Measurements from ENCODE around the gene RAB27B.

Gene RAB27B

DNA sequence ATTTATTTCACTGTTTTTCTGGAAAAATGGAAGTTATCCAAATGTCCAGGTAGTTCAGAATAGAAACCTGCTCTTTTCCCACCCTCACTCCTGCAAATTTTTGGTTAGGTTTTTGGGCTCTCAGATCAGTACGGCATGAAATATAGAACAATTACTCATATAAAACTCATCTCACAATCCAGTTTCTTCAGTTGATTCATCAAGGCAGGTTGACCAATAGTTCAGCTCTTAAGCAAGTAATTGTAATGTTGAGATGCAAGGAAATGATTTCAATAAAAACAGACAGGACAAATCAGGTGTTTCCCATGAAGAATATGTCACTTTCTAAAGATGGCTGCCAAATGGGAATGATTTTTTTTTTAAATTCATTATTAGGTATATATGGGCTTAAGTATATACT, 2.0 kb downstream of the RAB27B start:
- TF ChIP-seq, protein P1, sequence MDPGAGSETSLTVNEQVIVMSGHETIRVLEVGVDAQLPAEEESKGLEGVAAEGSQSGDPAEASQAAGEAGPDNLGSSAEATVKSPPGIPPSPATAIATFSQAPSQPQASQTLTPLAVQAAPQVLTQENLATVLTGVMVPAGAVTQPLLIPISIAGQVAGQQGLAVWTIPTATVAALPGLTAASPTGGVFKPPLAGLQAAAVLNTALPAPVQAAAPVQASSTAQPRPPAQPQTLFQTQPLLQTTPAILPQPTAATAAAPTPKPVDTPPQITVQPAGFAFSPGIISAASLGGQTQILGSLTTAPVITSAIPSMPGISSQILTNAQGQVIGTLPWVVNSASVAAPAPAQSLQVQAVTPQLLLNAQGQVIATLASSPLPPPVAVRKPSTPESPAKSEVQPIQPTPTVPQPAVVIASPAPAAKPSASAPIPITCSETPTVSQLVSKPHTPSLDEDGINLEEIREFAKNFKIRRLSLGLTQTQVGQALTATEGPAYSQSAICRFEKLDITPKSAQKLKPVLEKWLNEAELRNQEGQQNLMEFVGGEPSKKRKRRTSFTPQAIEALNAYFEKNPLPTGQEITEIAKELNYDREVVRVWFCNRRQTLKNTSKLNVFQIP (CRISPR knock-in tag; IDR thresholded peaks at IDR 0.05; ENCODE audit: borderline replicate concordance, low read depth) = no peak
- TF ChIP-seq ZC3H10 (CRISPR knock-in tag; IDR thresholded peaks at IDR 0.05) (no peak), ZNF8 (CRISPR knock-in tag; IDR thresholded peaks at IDR 0.05) (no peak), CSDC2 (CRISPR knock-in tag; IDR thresholded peaks at IDR 0.05) (no peak), RARB (CRISPR knock-in tag; IDR thresholded peaks at IDR 0.05) (no peak), ZFP30 (CRISPR knock-in tag; IDR thresholded peaks at IDR 0.05) (no peak)
- TF ChIP-seq, protein P2, sequence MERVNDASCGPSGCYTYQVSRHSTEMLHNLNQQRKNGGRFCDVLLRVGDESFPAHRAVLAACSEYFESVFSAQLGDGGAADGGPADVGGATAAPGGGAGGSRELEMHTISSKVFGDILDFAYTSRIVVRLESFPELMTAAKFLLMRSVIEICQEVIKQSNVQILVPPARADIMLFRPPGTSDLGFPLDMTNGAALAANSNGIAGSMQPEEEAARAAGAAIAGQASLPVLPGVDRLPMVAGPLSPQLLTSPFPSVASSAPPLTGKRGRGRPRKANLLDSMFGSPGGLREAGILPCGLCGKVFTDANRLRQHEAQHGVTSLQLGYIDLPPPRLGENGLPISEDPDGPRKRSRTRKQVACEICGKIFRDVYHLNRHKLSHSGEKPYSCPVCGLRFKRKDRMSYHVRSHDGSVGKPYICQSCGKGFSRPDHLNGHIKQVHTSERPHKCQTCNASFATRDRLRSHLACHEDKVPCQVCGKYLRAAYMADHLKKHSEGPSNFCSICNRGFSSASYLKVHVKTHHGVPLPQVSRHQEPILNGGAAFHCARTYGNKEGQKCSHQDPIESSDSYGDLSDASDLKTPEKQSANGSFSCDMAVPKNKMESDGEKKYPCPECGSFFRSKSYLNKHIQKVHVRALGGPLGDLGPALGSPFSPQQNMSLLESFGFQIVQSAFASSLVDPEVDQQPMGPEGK (CRISPR knock-in tag; IDR thresholded peaks at IDR 0.05; ENCODE audit: borderline replicate concordance) = no peak
- no peak for ATAC-seq

DNA sequence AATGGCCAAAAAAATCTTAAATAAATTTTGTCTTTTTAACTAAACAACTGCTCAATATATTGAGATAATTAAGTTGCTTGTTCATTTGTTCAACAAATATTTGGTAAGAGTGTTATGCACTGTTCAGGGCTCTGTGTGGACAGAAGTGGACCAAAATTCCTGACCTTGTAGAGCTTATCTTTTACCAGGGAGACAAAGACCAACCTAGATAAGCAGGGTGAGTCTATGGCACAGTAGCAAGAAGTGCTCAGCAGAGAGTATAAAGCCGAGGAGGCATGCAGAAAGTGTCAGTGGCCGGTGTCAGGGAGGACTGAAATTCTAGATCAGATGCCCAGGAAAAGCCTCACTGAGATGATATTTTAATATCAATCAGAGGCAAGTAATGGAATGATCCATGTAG, 2.6 kb downstream of the RAB27B start:
- TF ChIP-seq RARB (CRISPR knock-in tag; IDR thresholded peaks at IDR 0.05) = no peak
- TF ChIP-seq ARNTL (CRISPR knock-in tag; IDR thresholded peaks at IDR 0.05; ENCODE audit: borderline replicate concordance, low read depth) = no peak
- TF ChIP-seq ZC3H10 (CRISPR knock-in tag; IDR thresholded peaks at IDR 0.05) = no peak
- TF ChIP-seq ZFP3 (CRISPR knock-in tag; IDR thresholded peaks at IDR 0.05) = no peak
- TF ChIP-seq, protein P3, sequence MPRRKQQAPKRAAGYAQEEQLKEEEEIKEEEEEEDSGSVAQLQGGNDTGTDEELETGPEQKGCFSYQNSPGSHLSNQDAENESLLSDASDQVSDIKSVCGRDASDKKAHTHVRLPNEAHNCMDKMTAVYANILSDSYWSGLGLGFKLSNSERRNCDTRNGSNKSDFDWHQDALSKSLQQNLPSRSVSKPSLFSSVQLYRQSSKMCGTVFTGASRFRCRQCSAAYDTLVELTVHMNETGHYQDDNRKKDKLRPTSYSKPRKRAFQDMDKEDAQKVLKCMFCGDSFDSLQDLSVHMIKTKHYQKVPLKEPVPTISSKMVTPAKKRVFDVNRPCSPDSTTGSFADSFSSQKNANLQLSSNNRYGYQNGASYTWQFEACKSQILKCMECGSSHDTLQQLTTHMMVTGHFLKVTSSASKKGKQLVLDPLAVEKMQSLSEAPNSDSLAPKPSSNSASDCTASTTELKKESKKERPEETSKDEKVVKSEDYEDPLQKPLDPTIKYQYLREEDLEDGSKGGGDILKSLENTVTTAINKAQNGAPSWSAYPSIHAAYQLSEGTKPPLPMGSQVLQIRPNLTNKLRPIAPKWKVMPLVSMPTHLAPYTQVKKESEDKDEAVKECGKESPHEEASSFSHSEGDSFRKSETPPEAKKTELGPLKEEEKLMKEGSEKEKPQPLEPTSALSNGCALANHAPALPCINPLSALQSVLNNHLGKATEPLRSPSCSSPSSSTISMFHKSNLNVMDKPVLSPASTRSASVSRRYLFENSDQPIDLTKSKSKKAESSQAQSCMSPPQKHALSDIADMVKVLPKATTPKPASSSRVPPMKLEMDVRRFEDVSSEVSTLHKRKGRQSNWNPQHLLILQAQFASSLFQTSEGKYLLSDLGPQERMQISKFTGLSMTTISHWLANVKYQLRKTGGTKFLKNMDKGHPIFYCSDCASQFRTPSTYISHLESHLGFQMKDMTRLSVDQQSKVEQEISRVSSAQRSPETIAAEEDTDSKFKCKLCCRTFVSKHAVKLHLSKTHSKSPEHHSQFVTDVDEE (CRISPR knock-in tag; IDR thresholded peaks at IDR 0.05) = no peak
- no peak for TF ChIP-seq PPARA (CRISPR knock-in tag; IDR thresholded peaks at IDR 0.05; ENCODE audit: borderline replicate concordance)
- no peak for TF ChIP-seq CSDC2 (CRISPR knock-in tag; IDR thresholded peaks at IDR 0.05)
- TF ChIP-seq, protein P4, sequence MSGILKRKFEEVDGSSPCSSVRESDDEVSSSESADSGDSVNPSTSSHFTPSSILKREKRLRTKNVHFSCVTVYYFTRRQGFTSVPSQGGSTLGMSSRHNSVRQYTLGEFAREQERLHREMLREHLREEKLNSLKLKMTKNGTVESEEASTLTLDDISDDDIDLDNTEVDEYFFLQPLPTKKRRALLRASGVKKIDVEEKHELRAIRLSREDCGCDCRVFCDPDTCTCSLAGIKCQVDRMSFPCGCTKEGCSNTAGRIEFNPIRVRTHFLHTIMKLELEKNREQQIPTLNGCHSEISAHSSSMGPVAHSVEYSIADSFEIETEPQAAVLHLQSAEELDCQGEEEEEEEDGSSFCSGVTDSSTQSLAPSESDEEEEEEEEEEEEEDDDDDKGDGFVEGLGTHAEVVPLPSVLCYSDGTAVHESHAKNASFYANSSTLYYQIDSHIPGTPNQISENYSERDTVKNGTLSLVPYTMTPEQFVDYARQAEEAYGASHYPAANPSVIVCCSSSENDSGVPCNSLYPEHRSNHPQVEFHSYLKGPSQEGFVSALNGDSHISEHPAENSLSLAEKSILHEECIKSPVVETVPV (CRISPR knock-in tag; IDR thresholded peaks at IDR 0.05) = no peak
- TF ChIP-seq, protein P1 (CRISPR knock-in tag; IDR thresholded peaks at IDR 0.05; ENCODE audit: borderline replicate concordance, low read depth) = no peak
- TF ChIP-seq, protein P5, sequence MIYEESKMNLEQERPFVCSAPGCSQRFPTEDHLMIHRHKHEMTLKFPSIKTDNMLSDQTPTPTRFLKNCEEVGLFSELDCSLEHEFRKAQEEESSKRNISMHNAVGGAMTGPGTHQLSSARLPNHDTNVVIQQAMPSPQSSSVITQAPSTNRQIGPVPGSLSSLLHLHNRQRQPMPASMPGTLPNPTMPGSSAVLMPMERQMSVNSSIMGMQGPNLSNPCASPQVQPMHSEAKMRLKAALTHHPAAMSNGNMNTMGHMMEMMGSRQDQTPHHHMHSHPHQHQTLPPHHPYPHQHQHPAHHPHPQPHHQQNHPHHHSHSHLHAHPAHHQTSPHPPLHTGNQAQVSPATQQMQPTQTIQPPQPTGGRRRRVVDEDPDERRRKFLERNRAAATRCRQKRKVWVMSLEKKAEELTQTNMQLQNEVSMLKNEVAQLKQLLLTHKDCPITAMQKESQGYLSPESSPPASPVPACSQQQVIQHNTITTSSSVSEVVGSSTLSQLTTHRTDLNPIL (CRISPR knock-in tag; IDR thresholded peaks at IDR 0.05; ENCODE audit: low read depth) = no peak
- TF ChIP-seq OSR1 (CRISPR knock-in tag; IDR thresholded peaks at IDR 0.05) = no peak
- no peak for TF ChIP-seq SNAI2 (CRISPR knock-in tag; IDR thresholded peaks at IDR 0.05)
- ATAC-seq = no peak

DNA sequence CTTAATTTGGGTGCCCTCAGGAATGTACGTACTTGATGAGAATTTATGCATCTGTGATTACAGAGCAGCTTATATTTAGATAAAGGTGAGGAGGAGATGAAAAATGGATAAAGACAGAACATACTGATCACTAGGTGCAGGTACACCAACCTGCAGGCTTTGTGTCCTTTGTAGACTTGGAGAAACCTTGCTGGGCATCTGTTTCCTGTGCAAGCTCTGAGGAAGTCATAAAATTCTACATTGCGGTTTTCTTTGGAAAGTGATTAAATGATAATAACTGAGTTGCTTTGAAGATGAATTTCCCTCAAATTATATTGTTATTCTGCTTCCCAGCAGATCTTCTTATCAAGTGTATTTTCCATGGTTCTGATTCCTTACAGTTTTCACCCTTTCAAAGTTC, 7.7 kb downstream of the RAB27B start:
- TF ChIP-seq PPARA (CRISPR knock-in tag; IDR thresholded peaks at IDR 0.05; ENCODE audit: borderline replicate concordance) = no peak
- no peak for ATAC-seq

DNA sequence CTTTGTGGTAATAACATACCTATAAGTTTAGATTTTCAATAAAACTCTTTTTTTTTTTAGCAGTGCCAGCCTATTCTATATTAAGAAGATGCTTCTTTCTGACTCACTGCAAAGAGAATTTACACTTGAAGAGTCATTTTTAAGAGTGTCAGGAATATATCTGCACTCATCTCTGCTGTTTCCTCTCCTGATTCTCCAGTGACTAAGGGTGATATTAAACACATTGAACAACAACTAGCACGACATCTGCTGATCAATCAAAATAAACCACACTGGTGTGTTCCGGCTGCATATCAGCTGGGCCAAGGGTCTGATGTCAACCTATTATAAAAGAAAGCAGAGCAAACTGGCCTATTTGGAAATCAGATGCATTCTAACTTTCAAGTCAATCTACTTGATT, 15.0 kb downstream of the RAB27B start:
- ATAC-seq = peak; percentile 64
- TF ChIP-seq TCF4 (CRISPR knock-in tag; IDR thresholded peaks at IDR 0.05; ENCODE audit: borderline replicate concordance) (no peak), GLIS3 (CRISPR knock-in tag; IDR thresholded peaks at IDR 0.05) (no peak), ISL1 (CRISPR knock-in tag; IDR thresholded peaks at IDR 0.05) (no peak), ZFP30 (CRISPR knock-in tag; IDR thresholded peaks at IDR 0.05) (no peak), ESRRG (CRISPR knock-in tag; IDR thresholded peaks at IDR 0.05) (no peak), RARB (CRISPR knock-in tag; IDR thresholded peaks at IDR 0.05) (no peak), BACH2 (CRISPR knock-in tag; IDR thresholded peaks at IDR 0.05; ENCODE audit: borderline replicate concordance) (no peak), ZFP3 (CRISPR knock-in tag; IDR thresholded peaks at IDR 0.05) (no peak), PPARA (CRISPR knock-in tag; IDR thresholded peaks at IDR 0.05; ENCODE audit: borderline replicate concordance) (no peak), ZC3H10 (CRISPR knock-in tag; IDR thresholded peaks at IDR 0.05) (no peak), ZNF8 (CRISPR knock-in tag; IDR thresholded peaks at IDR 0.05) (no peak), ARNTL (CRISPR knock-in tag; IDR thresholded peaks at IDR 0.05; ENCODE audit: borderline replicate concordance, low read depth) (no peak), OSR1 (CRISPR knock-in tag; IDR thresholded peaks at IDR 0.05) (no peak)
- TF ChIP-seq, protein P1 (CRISPR knock-in tag; IDR thresholded peaks at IDR 0.05; ENCODE audit: borderline replicate concordance, low read depth) = no peak
- TF ChIP-seq, protein P2 (CRISPR knock-in tag; IDR thresholded peaks at IDR 0.05; ENCODE audit: borderline replicate concordance) = no peak

All from SK-N-SH treated with all-trans-retinoic acid at 6 μM for 48 hours (cell line).